Raji (cell line): ENCODE results near the gene C1orf21.

Experiments used
- POLR2A ChIP-seq: IDR thresholded peaks from 2 replicates; pipeline ENCODE4 v1.6.1; 2011; ENCODE audit warnings: low read depth, low read length, control low read depth; ENCODE audit not compliant: insufficient read depth

The C1orf21 gene

GRCh38 chr1:184476187-184476586, 89.4 kb downstream of the C1orf21 start:
- no peak for TF ChIP-seq POLR2A

GRCh38 chr1:184479435-184480167, 92.8 kb downstream of the C1orf21 start:
- no peak for TF ChIP-seq POLR2A

GRCh38 chr1:184480736-184481135, 93.9 kb downstream of the C1orf21 start:
- TF ChIP-seq POLR2A = no peak

GRCh38 chr1:184482136-184482535, 95.3 kb downstream of the C1orf21 start:
- no peak for TF ChIP-seq POLR2A

- TF ChIP-seq POLR2A = no peak
Measured at GRCh38 chr1:184483101-184483683, 96.4 kb downstream of the C1orf21 start.

- TF ChIP-seq POLR2A = no peak
Measured at GRCh38 chr1:184485751-184486723, 99.2 kb downstream of the C1orf21 start.

- TF ChIP-seq POLR2A = no peak
Measured at GRCh38 chr1:184486761-184487445, 100.1 kb downstream of the C1orf21 start.

GRCh38 chr1:184487531-184488193, 100.8 kb downstream of the C1orf21 start:
- no peak for TF ChIP-seq POLR2A

GRCh38 chr1:184489908-184490307, 103.1 kb downstream of the C1orf21 start:
- TF ChIP-seq POLR2A = no peak

- TF ChIP-seq POLR2A = no peak
Measured at GRCh38 chr1:184492536-184492935, 105.7 kb downstream of the C1orf21 start.

- no peak for TF ChIP-seq POLR2A
Measured at GRCh38 chr1:184493987-184494388, 107.2 kb downstream of the C1orf21 start.

GRCh38 chr1:184494929-184495328, 108.1 kb downstream of the C1orf21 start:
- no peak for TF ChIP-seq POLR2A

- TF ChIP-seq POLR2A = no peak
Measured at GRCh38 chr1:184497959-184498723, 111.3 kb downstream of the C1orf21 start.

- TF ChIP-seq POLR2A = no peak
Measured at GRCh38 chr1:184499616-184500015, 112.8 kb downstream of the C1orf21 start.
